Esophagus muscularis mucosa (tissue), 4 donors: ENCODE results near the gene TMEM128.

Source experiments
- EP300 ChIP-seq: sonication (generic); formaldehyde crosslinking; IDR thresholded peaks from one replicate; pipeline ENCODE4 v1.6.1; 2017; ENCODE audit warnings: antibody characterized with exemption
- POLR2A ChIP-seq: fragments of 450-650 bp; IDR thresholded peaks from one replicate; pipeline ENCODE4 v1.6.1; 2017; ENCODE audit warnings: antibody characterized with exemption, moderate library complexity, mild to moderate bottlenecking, low read depth
- POLR2AphosphoS5 ChIP-seq, 2 donors: sonication (generic); formaldehyde crosslinking; IDR thresholded peaks; one replicate each; pipeline ENCODE4 v1.6.1; 2017; ENCODE audit warnings: antibody characterized with exemption in 2 of 2
- TF ChIP-seq, protein P1 (sequence below), 3 experiments: fragments of 200-600 bp in 2 of 3; fragments of 450-650 bp in 1 of 3; sonication (generic) in 2 of 3; IDR thresholded peaks; one replicate each; pipeline ENCODE4 v1.5.1; 2017 to 2019; ENCODE audit warnings: antibody characterized with exemption in 3 of 3, mild to moderate bottlenecking in 2 of 3, moderate library complexity in 1 of 3

DNA sequence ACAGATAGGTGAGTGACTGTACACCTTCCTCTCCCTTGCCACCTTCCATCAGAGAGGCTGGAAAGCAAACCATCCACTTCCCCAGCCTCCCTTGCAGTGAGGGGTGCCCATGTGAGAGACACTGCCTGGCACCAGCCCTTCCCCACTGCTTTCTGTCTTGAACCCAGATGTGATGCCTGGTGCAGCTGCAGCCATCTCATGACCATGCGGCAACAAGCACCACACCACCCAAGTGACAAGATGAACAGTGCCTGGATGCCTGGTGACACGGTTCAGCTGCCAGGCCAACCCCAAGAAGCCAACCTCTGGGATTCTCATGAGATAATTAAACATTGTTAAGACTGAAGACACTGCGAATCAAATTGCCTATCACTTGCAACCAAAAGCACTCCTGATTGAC, 52.7 kb downstream of the TMEM128 start:
- TF ChIP-seq, protein P1, sequence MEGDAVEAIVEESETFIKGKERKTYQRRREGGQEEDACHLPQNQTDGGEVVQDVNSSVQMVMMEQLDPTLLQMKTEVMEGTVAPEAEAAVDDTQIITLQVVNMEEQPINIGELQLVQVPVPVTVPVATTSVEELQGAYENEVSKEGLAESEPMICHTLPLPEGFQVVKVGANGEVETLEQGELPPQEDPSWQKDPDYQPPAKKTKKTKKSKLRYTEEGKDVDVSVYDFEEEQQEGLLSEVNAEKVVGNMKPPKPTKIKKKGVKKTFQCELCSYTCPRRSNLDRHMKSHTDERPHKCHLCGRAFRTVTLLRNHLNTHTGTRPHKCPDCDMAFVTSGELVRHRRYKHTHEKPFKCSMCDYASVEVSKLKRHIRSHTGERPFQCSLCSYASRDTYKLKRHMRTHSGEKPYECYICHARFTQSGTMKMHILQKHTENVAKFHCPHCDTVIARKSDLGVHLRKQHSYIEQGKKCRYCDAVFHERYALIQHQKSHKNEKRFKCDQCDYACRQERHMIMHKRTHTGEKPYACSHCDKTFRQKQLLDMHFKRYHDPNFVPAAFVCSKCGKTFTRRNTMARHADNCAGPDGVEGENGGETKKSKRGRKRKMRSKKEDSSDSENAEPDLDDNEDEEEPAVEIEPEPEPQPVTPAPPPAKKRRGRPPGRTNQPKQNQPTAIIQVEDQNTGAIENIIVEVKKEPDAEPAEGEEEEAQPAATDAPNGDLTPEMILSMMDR (IDR thresholded peaks at IDR 0.05): no peak
- TF ChIP-seq POLR2AphosphoS5 (IDR thresholded peaks at IDR 0.05): no peak
- no peak for TF ChIP-seq POLR2A
- no peak for TF ChIP-seq EP300
